Occipital lobe (tissue), 2 donors: Measurements from ENCODE around the gene MALAT1. TPM values are rescaled to one million over a fixed set of nuclear protein-coding genes. Genes with fewer than 3 reads are reported as not detected.

Experiments used
- DNase-seq: peaks from one replicate; lab custom pipeline; 2025; lab: John Stamatoyannopoulos, UW
- total RNA-seq: library from RNA; depleted of rRNA; stranded (reverse); fragments of >200 nt; gene quantifications from one replicate; pipeline ENCODE4 v1.2.3, GENCODE V29; 2014

The MALAT1 gene
- total RNA-seq, 1 donor from 2014 or later, result 11,800 TPM

- no peak for DNase-seq
Observed at GRCh38 chr11:65538232-65538914, 39.5 kb downstream of the MALAT1 start.

GRCh38 chr11:65538915-65539743, 40.3 kb downstream of the MALAT1 start:
- DNase-seq, result no peak

GRCh38 chr11:65539744-65540289, 41.0 kb downstream of the MALAT1 start:
- no peak for DNase-seq

GRCh38 chr11:65540290-65541092, 41.6 kb downstream of the MALAT1 start:
- peak; percentile 92 for DNase-seq

- DNase-seq, result no peak
Observed at GRCh38 chr11:65541093-65541982, 42.5 kb downstream of the MALAT1 start.

- DNase-seq, result no peak
Observed at GRCh38 chr11:65542738-65543390, 44.0 kb downstream of the MALAT1 start.

GRCh38 chr11:65545853-65546216, 47.0 kb downstream of the MALAT1 start:
- no peak for DNase-seq

- DNase-seq, result no peak
Observed at GRCh38 chr11:65546217-65546958, 47.5 kb downstream of the MALAT1 start.

- DNase-seq, result no peak
Observed at GRCh38 chr11:65547446-65548125, 48.7 kb downstream of the MALAT1 start.

- no peak for DNase-seq
Observed at GRCh38 chr11:65548395-65548794, 49.5 kb downstream of the MALAT1 start.

- DNase-seq, result no peak
Observed at GRCh38 chr11:65549096-65549495, 50.3 kb downstream of the MALAT1 start.

GRCh38 chr11:65551572-65552387, 52.9 kb downstream of the MALAT1 start:
- no peak for DNase-seq

GRCh38 chr11:65552388-65552951, 53.6 kb downstream of the MALAT1 start:
- no peak for DNase-seq

GRCh38 chr11:65553301-65554001, 54.6 kb downstream of the MALAT1 start:
- DNase-seq, result no peak

- DNase-seq, result no peak
Observed at GRCh38 chr11:65554057-65554818, 55.4 kb downstream of the MALAT1 start.

GRCh38 chr11:65554842-65555430, 56.1 kb downstream of the MALAT1 start:
- no peak for DNase-seq
